Frontal cortex (tissue), 1 donor: ENCODE results near the gene PRRG1. TPM values are rescaled to one million over a fixed set of nuclear protein-coding genes. Genes with fewer than 3 reads are reported as not detected.

Experiments
- total RNA-seq: library from RNA; depleted of rRNA; stranded (reverse); fragments of >200 nt; gene quantifications from one replicate; pipeline ENCODE4 v1.2.3, GENCODE V29; 2014

Gene PRRG1
- total RNA-seq, 1 donor from 2014 or later, result 8.6 TPM

Other genes starting within 250 kb of the PRRG1 start
- gene LANCL3, start 222.3 kb downstream of the PRRG1 start, total RNA-seq, result 1.2 TPM